SW 1271 (cell line): ENCODE measurements around the gene FUT6.

Source experiments
- DNase-seq, 2 experiments: peaks; one replicate each; lab custom pipeline; 2025; lab: John Stamatoyannopoulos, UW

FUT6 gene

GRCh38 chr19:5827891-5828660 lies 11.4 kb downstream of the FUT6 start:
- DNase-seq = peak; percentile 89 to 91

- no peak for DNase-seq
These were observed 12.1 kb downstream of the FUT6 start for GRCh38 chr19:5827342-5827890.

GRCh38 chr19:5826531-5827341 lies 12.8 kb downstream of the FUT6 start:
- peak; percentile 51 to 72 for DNase-seq

GRCh38 chr19:5825178-5825577 lies 14.3 kb downstream of the FUT6 start:
- DNase-seq = no peak

- no peak for DNase-seq
These were observed 14.8 kb downstream of the FUT6 start for GRCh38 chr19:5824751-5825150.

- peak in 1 of 2 experiments; percentile 37 for DNase-seq
These were observed 15.8 kb downstream of the FUT6 start for GRCh38 chr19:5823579-5824281.

GRCh38 chr19:5822181-5822844 lies 17.2 kb downstream of the FUT6 start:
- no peak for DNase-seq

GRCh38 chr19:5821521-5822180 lies 17.9 kb downstream of the FUT6 start:
- no peak for DNase-seq

- DNase-seq = no peak
These were observed 18.7 kb downstream of the FUT6 start for GRCh38 chr19:5820785-5821184.

- DNase-seq = no peak
These were observed 20.9 kb downstream of the FUT6 start for GRCh38 chr19:5818594-5818993.

GRCh38 chr19:5817218-5817617 lies 22.3 kb downstream of the FUT6 start:
- no peak for DNase-seq

GRCh38 chr19:5814852-5815246 lies 24.7 kb downstream of the FUT6 start:
- DNase-seq = no peak

- DNase-seq = no peak
These were observed 25.2 kb downstream of the FUT6 start for GRCh38 chr19:5814123-5814851.

GRCh38 chr19:5811117-5811516 lies 28.4 kb downstream of the FUT6 start:
- DNase-seq = no peak

GRCh38 chr19:5809469-5809868 lies 30.0 kb downstream of the FUT6 start:
- no peak for DNase-seq

GRCh38 chr19:5809053-5809452 lies 30.4 kb downstream of the FUT6 start:
- DNase-seq = no peak

GRCh38 chr19:5808120-5808816 lies 31.2 kb downstream of the FUT6 start:
- no peak for DNase-seq

GRCh38 chr19:5806905-5807304 lies 32.6 kb downstream of the FUT6 start:
- no peak for DNase-seq

GRCh38 chr19:5806133-5806489 lies 33.4 kb downstream of the FUT6 start:
- no peak for DNase-seq
